HG03060 (cell line): Measurements from ENCODE around the gene PI4K2B.
"Not testable (repeated sequence)": the region's sequence is repeated elsewhere in the genome, so short reads cannot be mapped to it uniquely, and the experiment has no call there.

Source experiments
- ATAC-seq: cut with Tn5 transposase; IDR thresholded peaks from one replicate; pipeline ENCODE4 v1.9.1; 2021; ENCODE audit warnings: low read depth, moderate number of reproducible peaks; ENCODE audit not compliant: unreplicated experiment

Gene PI4K2B

GRCh38 chr4:25302626-25303025 lies 68.8 kb downstream of the PI4K2B start:
- ATAC-seq = no peak

- ATAC-seq = no peak
Observed at GRCh38 chr4:25303578-25303977, 69.7 kb downstream of the PI4K2B start.

GRCh38 chr4:25306518-25307057 lies 72.8 kb downstream of the PI4K2B start:
- ATAC-seq = no peak

GRCh38 chr4:25307596-25307995 lies 73.8 kb downstream of the PI4K2B start:
- no peak for ATAC-seq

GRCh38 chr4:25308306-25308705 lies 74.5 kb downstream of the PI4K2B start:
- no peak for ATAC-seq

GRCh38 chr4:25308761-25309160 lies 74.9 kb downstream of the PI4K2B start:
- ATAC-seq = no peak

GRCh38 chr4:25310066-25310802 lies 76.4 kb downstream of the PI4K2B start:
- ATAC-seq = peak; percentile 47

- peak; percentile 6 for ATAC-seq
Observed at GRCh38 chr4:25310803-25311166, 77.0 kb downstream of the PI4K2B start.

- peak; percentile 54 for ATAC-seq
Observed at GRCh38 chr4:25312496-25313200, 78.8 kb downstream of the PI4K2B start, which contains the start of gene ZCCHC4. ZCCHC4 (plus strand) TSS chr4:25312774; CDS start chr4:25312810, 36 bp downstream.

- no peak for ATAC-seq
Observed at GRCh38 chr4:25313201-25313895, 79.5 kb downstream of the PI4K2B start.

- ATAC-seq = no peak
Observed at GRCh38 chr4:25320336-25320735, 86.5 kb downstream of the PI4K2B start.

GRCh38 chr4:25320773-25321172 lies 86.9 kb downstream of the PI4K2B start:
- ATAC-seq = no peak

GRCh38 chr4:25321703-25322102 lies 87.9 kb downstream of the PI4K2B start:
- ATAC-seq = no peak

- not testable (repeated sequence) for ATAC-seq
Observed at GRCh38 chr4:25328463-25328862, 94.6 kb downstream of the PI4K2B start.
